ENCODE results near the gene COBL. TPM values are rescaled to one million over a fixed set of nuclear protein-coding genes. Genes with fewer than 3 reads are reported as not detected.
A peak's percentile ranks its signal among the peaks of the same experiment; 100 is the strongest.

Gene COBL
- total RNA-seq, 1 experiment from 2014 or later = 8.6 TPM

- intact Hi-C loops (cut with micrococcal nuclease) = no loop called here
- Histone ChIP-seq H3K27me3 (ENCODE audit: low read length) (no peaks in the 10 kb centered on the region), H3K9me3 (ENCODE audit: low read length) (no peaks in the 10 kb centered on the region), H3K27ac (ENCODE audit: low read length) (peak overlapping the region; percentile 79), H3F3A (ENCODE audit: low read length, unreplicated experiment) (peaks cover 8% of the 10 kb centered on the region), H3K4me3 (ENCODE audit: low read length) (peak overlapping the region; percentile 12; the same call in 1 of the 2 replicates), H3K4me2 (ENCODE audit: low read length) (peak overlapping the region; percentile 69), H3K9me2 (replicated peaks; ENCODE audit: low read length) (no peaks in the 10 kb centered on the region), H4K20me1 (ENCODE audit: low read length) (no peaks in the 10 kb centered on the region), H3K9ac (ENCODE audit: low read length) (peak overlapping the region; percentile 12; the same call in 1 of the 2 replicates), H3K36me3 (ENCODE audit: low read depth, low read length) (no peaks in the 10 kb centered on the region), H3K4me1 (ENCODE audit: insufficient read depth, low read length) (peaks cover 25% of the 10 kb centered on the region), H2AFZ (ENCODE audit: low read length) (no peak overlapping the region), H3K79me2 (ENCODE audit: low read length) (no peaks in the 10 kb centered on the region)
- ATAC-seq = peak; percentile 90
- peak; percentile 88 for DNase-seq
- ChIA-PET POLR2A (ENCODE audit: unreplicated experiment) (interaction anchor here (0.6 kb wide), 1 partner anchor 36 kb away, joined by 3 read pairs; no protein-coding TSS in a partner anchor), CTCF (interaction anchor here (0.6 to 1.9 kb wide), 6 partner anchors 25 to 133 kb away, joined by 3 to 20 read pairs (median 5); no protein-coding TSS in a partner anchor)
- TF ChIP-seq EZH2 (IDR thresholded peaks at IDR 0.05; ENCODE audit: low read length, unreplicated experiment) (no peak), CTCF (conservative IDR thresholded peaks at IDR 0.05; ENCODE audit: low read depth, low read length) (no peak), EZH2phosphoT487 (IDR thresholded peaks at IDR 0.05; ENCODE audit: borderline replicate concordance, low read length) (no peak)
- BruUV-seq (replicated peaks) = no TSS peak
These were observed 90.4 kb downstream of the COBL start for GRCh38 chr7:51226063-51226755.

GRCh38 chr7:51224811-51225595 lies 91.6 kb downstream of the COBL start:
- ChIA-PET POLR2A (ENCODE audit: unreplicated experiment) (interaction anchor here (0.7 kb wide), 1 partner anchor 233 kb away, joined by 3 read pairs; no protein-coding TSS in a partner anchor), CTCF (interaction anchor here (0.6 to 1.9 kb wide), 10 partner anchors 25 to 142 kb away, joined by 3 to 20 read pairs (median 4); no protein-coding TSS in a partner anchor)
- H3F3A ChIP-seq (ENCODE audit: low read length, unreplicated experiment) = peaks cover 8% of the 10 kb centered on the region
- 0 out of 2 replicates have a peak overlapping the region, but pooled peaks have one; percentile 79 for H3K27ac ChIP-seq (ENCODE audit: low read length)
- H3K79me2 ChIP-seq (ENCODE audit: low read length) = no peaks in the 10 kb centered on the region
- no peak overlapping the region for H2AFZ ChIP-seq (ENCODE audit: low read length)
- DNase-seq (peak; percentile 86), ATAC-seq (peak; percentile 78)
- no peaks in the 10 kb centered on the region for H3K9me2 ChIP-seq (replicated peaks; ENCODE audit: low read length)
- no peak overlapping the region for H3K9ac ChIP-seq (ENCODE audit: low read length)
- no peaks in the 10 kb centered on the region for H4K20me1 ChIP-seq (ENCODE audit: low read length)
- peak overlapping the region; percentile 69; the same call in 1 of the 2 replicates for H3K4me2 ChIP-seq (ENCODE audit: low read length)
- H3K27me3 ChIP-seq (ENCODE audit: low read length) = no peaks in the 10 kb centered on the region
- no peak overlapping the region for H3K4me3 ChIP-seq (ENCODE audit: low read length)
- H3K9me3 ChIP-seq (ENCODE audit: low read length) = no peaks in the 10 kb centered on the region
- BruUV-seq (replicated peaks) = no TSS peak
- peaks cover 25% of the 10 kb centered on the region for H3K4me1 ChIP-seq (ENCODE audit: insufficient read depth, low read length)
- H3K36me3 ChIP-seq (ENCODE audit: low read depth, low read length) = no peaks in the 10 kb centered on the region
- TF ChIP-seq EZH2 (IDR thresholded peaks at IDR 0.05; ENCODE audit: low read length, unreplicated experiment) = no peak
- no peak for TF ChIP-seq EZH2phosphoT487 (IDR thresholded peaks at IDR 0.05; ENCODE audit: borderline replicate concordance, low read length)
- TF ChIP-seq CTCF (conservative IDR thresholded peaks at IDR 0.05; ENCODE audit: low read depth, low read length) = peak; percentile 80
- intact Hi-C loops (cut with micrococcal nuclease) = loop anchor here (1.0 to 2.0 kb wide), 3 partner anchors 62 to 133 kb away; no protein-coding TSS in a partner anchor

Measured in PC-3 (cell line).